Activated CD4-positive, alpha-beta T cell treated with anti-CD3 and anti-CD28 coated beads for 36 hours (primary cell): ENCODE measurements around the gene PRR30. TPM values are rescaled to one million over a fixed set of nuclear protein-coding genes. Genes with fewer than 3 reads are reported as not detected.

Experiments used
- total RNA-seq, 2 experiments: library from RNA; stranded (reverse); gene quantifications; one replicate each; pipeline ENCODE4 v1.2.3, GENCODE V29; 2021

PRR30 gene
- total RNA-seq, 2 experiments from 2014 or later = not detected

Other genes with a start within 250 kb of the PRR30 start
- 1 to 10 TPM; 3.2 to 4.1 TPM for gene MAPRE3, start 168.8 kb downstream of the PRR30 start, total RNA-seq
- 10 to 100 TPM; 54.1 to 69.1 TPM for gene TMEM214, start 106.4 kb downstream of the PRR30 start, total RNA-seq
- gene AGBL5, start 87.7 kb downstream of the PRR30 start, total RNA-seq = 10 to 100 TPM; 12.5 to 14.5 TPM
- 100 to 1,000 TPM; 305 to 406 TPM for gene OST4, start 67.8 kb downstream of the PRR30 start, total RNA-seq
- gene EMILIN1, start 60.8 kb downstream of the PRR30 start, total RNA-seq = under 1 TPM; 0.40 to 0.46 TPM
- gene KHK, start 52.6 kb downstream of the PRR30 start, total RNA-seq = 10 to 100 TPM; 10.6 to 12.7 TPM
- gene CGREF1, start 20.3 kb downstream of the PRR30 start, total RNA-seq = 1 to 10 TPM; 6.4 to 7.0 TPM
- gene ABHD1, start 15.6 kb downstream of the PRR30 start, total RNA-seq = under 1 TPM; 0.39 to 0.65 TPM
- 10 to 100 TPM; 59.7 to 59.9 TPM for gene PREB, start 4.8 kb downstream of the PRR30 start, total RNA-seq
- under 1 TPM in 1 of 2 experiments, not detected in 1; 0.02 TPM for gene TCF23, start 9.6 kb upstream of the PRR30 start, total RNA-seq
- gene ATRAID, start 72.6 kb upstream of the PRR30 start, total RNA-seq = 10 to 100 TPM; 69.9 to 83.4 TPM
- gene SLC5A6, start 72.9 kb upstream of the PRR30 start, total RNA-seq = 10 to 100 TPM; 27.3 to 34.9 TPM
- 100 to 1,000 TPM; 107 to 147 TPM for gene CAD, start 78.0 kb upstream of the PRR30 start, total RNA-seq
- under 1 TPM; 0.53 to 0.86 TPM for gene SLC30A3, start 123.6 kb upstream of the PRR30 start, total RNA-seq
- gene DNAJC5G, start 136.0 kb upstream of the PRR30 start, total RNA-seq = not detected
- gene TRIM54, start 143.0 kb upstream of the PRR30 start, total RNA-seq = under 1 TPM; 0.09 to 0.11 TPM
- 1 to 10 TPM; 1.4 to 1.5 TPM for gene UCN, start 169.0 kb upstream of the PRR30 start, total RNA-seq
- 100 to 1,000 TPM in 1 of 2 experiments, 10 to 100 TPM in 1; 93.4 to 103 TPM for gene MPV17, start 183.7 kb upstream of the PRR30 start, total RNA-seq
- gene GTF3C2, start 217.4 kb upstream of the PRR30 start, total RNA-seq = 10 to 100 TPM; 60.3 to 70.2 TPM
- gene EIF2B4, start 230.9 kb upstream of the PRR30 start, total RNA-seq = 10 to 100 TPM; 31.0 to 39.2 TPM
- gene SNX17, start 231.2 kb upstream of the PRR30 start, total RNA-seq = 10 to 100 TPM; 63.9 to 82.1 TPM
- 10 to 100 TPM in 1 of 2 experiments, 1 to 10 TPM in 1; 7.7 to 10.5 TPM for gene ZNF513, start 241.3 kb upstream of the PRR30 start, total RNA-seq